Endothelial cell of umbilical vein (primary cell): ENCODE results near the gene FRS3. TPM values are rescaled to one million over a fixed set of nuclear protein-coding genes. Genes with fewer than 3 reads are reported as not detected.

Experiments
- BruUV-seq: library from RNA; stranded (reverse); fragments of 400-500 nt; replicated peaks from 2 replicates; lab custom pipeline; 2021; lab: Mats Ljungman, UMichigan
- CTCF ChIA-PET: fragments of 300-600, 350-600 bp; sonication (Branson Sonifier 250); formaldehyde crosslinking; loops from one replicate; lab custom pipeline; 2021; ENCODE audit warnings: antibody characterized with exemption, inconsistent platforms; lab: Charles Lee
- POLR2A ChIA-PET: fragments of 300-600, 350-600 bp; sonication (Branson Sonifier 250); formaldehyde crosslinking; loops from one replicate; lab custom pipeline; 2021; ENCODE audit warnings: antibody characterized with exemption, inconsistent platforms; lab: Charles Lee
- DNase-seq: peaks from one replicate; pipeline ENCODE4 v3.0.0-alpha.2; 2011; ENCODE audit warnings: low read depth, low spot score
- FAIRE-seq: peaks from 2 replicates; lab custom pipeline; 2011; peaks lifted over from hg19 to GRCh38; lab: Jason Lieb, UNC
- H2AFZ ChIP-seq: 2 replicates; pipeline ENCODE4 v1.6.0; 2012; ENCODE audit warnings: low read depth, low read length, control low read depth, inconsistent platforms
- H3K27ac ChIP-seq: 2 replicates; pipeline ENCODE4 v1.5.1; 2011; ENCODE audit warnings: low read depth, mild to moderate bottlenecking, control low read depth, low read length, moderate library complexity; ENCODE audit not compliant: insufficient read depth
- H3K27me3 ChIP-seq, 2 experiments: 2 replicates each; pipeline versions ENCODE4 v1.6.0 to v1.6.1; 2011; ENCODE audit warnings: low read length in 2 of 2, mixed read lengths in 1 of 2; ENCODE audit not compliant: control insufficient read depth in 2 of 2, insufficient read depth in 2 of 2
- H3K36me3 ChIP-seq, 2 experiments: 2 replicates in 1 of 2; 3 replicates in 1 of 2; pipeline ENCODE4 v1.5.1; 2011; ENCODE audit warnings: low read length in 2 of 2, mild to moderate bottlenecking in 1 of 2, moderate library complexity in 1 of 2; ENCODE audit not compliant: control insufficient read depth in 2 of 2, insufficient read depth in 2 of 2; ENCODE audit errors: extremely low read depth in 1 of 2
- H3K4me1 ChIP-seq: 3 replicates; pipeline ENCODE4 v1.5.1; 2011; ENCODE audit warnings: mild to moderate bottlenecking, low read length; ENCODE audit not compliant: control insufficient read depth, insufficient read depth; ENCODE audit errors: extremely low read depth
- H3K4me2 ChIP-seq: 2 replicates; pipeline ENCODE4 v1.6.1; 2011; ENCODE audit warnings: low read length, control low read depth, mixed read lengths; ENCODE audit not compliant: insufficient read depth
- H3K4me3 ChIP-seq, 3 experiments: fragments of 200-600 bp in 1 of 3; sonication (generic), shearing (Covaris generic) in 1 of 3; replicated peaks in 1 of 3; 2 replicates each; pipeline ENCODE4 v1.5.1; 2011 to 2016; ENCODE audit warnings: control low read depth in 3 of 3, low read length in 3 of 3, mild to moderate bottlenecking in 2 of 3, inconsistent platforms in 1 of 3, low read depth in 1 of 3, moderate library complexity in 1 of 3; ENCODE audit not compliant: insufficient read depth in 1 of 3
- H3K79me2 ChIP-seq: 2 replicates; pipeline ENCODE4 v1.6.0; 2012; ENCODE audit warnings: low read length, inconsistent platforms; ENCODE audit not compliant: control insufficient read depth, insufficient read depth
- H3K9ac ChIP-seq: replicated peaks from 2 replicates; pipeline ENCODE3; 2011; ENCODE audit warnings: low read length, control low read depth; ENCODE audit not compliant: insufficient read depth; ENCODE audit errors: extremely low read depth
- H3K9me1 ChIP-seq: replicated peaks from 3 replicates; pipeline ENCODE4 v1.6.0; 2011; ENCODE audit warnings: mild to moderate bottlenecking, low read length; ENCODE audit not compliant: control insufficient read depth, insufficient read depth; ENCODE audit errors: extremely low read depth
- H3K9me3 ChIP-seq: replicated peaks from 2 replicates; pipeline ENCODE4 v1.5.1; 2012; ENCODE audit warnings: low read length, inconsistent platforms; ENCODE audit not compliant: control insufficient read depth, insufficient read depth
- H4K20me1 ChIP-seq: replicated peaks from 2 replicates; pipeline ENCODE3; 2011; ENCODE audit warnings: mild to moderate bottlenecking, low read length; ENCODE audit not compliant: control insufficient read depth, insufficient read depth; ENCODE audit errors: extremely low read depth
- EZH2 ChIP-seq: IDR thresholded peaks from 2 replicates; pipeline ENCODE4 v1.6.1; 2012; ENCODE audit warnings: borderline replicate concordance, low read depth, mild to moderate bottlenecking, moderate library complexity, low read length, inconsistent platforms; ENCODE audit not compliant: severe bottlenecking
- JUN ChIP-seq: IDR thresholded peaks from 2 replicates; pipeline ENCODE4 v1.6.1; 2011; ENCODE audit warnings: borderline replicate concordance, low read depth; ENCODE audit not compliant: insufficient read length, insufficient read depth
- POLR2AphosphoS5 ChIP-seq: IDR thresholded peaks from 2 replicates; pipeline ENCODE4 v1.6.1; 2012; ENCODE audit warnings: low read depth, mild to moderate bottlenecking, control low read depth, low read length, moderate library complexity; ENCODE audit not compliant: insufficient read depth
- dilution Hi-C: fragments of 300-500 bp; cut with MboI; formaldehyde crosslinking; loops from one replicate; pipeline ENCODE4 v1.15.0; 2019; ENCODE audit warnings: low sequenced_read_pairs; ENCODE audit not compliant: extremely low pct_ligation_motif_present
- intact Hi-C: fragments of 100-400 bp; cut with micrococcal nuclease; formaldehyde crosslinking; loops from one replicate; pipeline ENCODE4 v1.10.0; 2022
- polyA plus RNA-seq, 4 experiments: library from polyadenylated mRNA; depleted of rRNA in 3 of 4; stranded (reverse) in 3 of 4; unstranded in 1 of 4; fragments of >200 nt; gene quantifications; 2 replicates each; pipeline versions ENCODE4 v1.2.1 to v1.2.3, GENCODE V29; 2011 to 2012; ENCODE audit warnings: missing spikeins in 1 of 4
- total RNA-seq: library from RNA; stranded (reverse); gene quantifications from 2 replicates; pipeline ENCODE4 v1.2.3, GENCODE V29; 2021
- TF ChIP-seq, protein P1 (sequence below): IDR thresholded peaks from 2 replicates; pipeline ENCODE4 v1.6.1; 2011; ENCODE audit not compliant: insufficient read depth, insufficient read length
- TF ChIP-seq, protein P2 (sequence below), 2 donors: IDR thresholded peaks; 1 replicate in 1 of 2; 2 replicates in 1 of 2; pipeline ENCODE4 v1.5.1; 2011; ENCODE audit warnings: low read length in 2 of 2, mild to moderate bottlenecking in 2 of 2, moderate library complexity in 2 of 2, control low read depth in 1 of 2, inconsistent platforms in 1 of 2, low read depth in 1 of 2; ENCODE audit not compliant: insufficient read depth in 1 of 2; ENCODE audit errors: extremely low read depth in 1 of 2

Gene FRS3
- total and polyA plus RNA-seq, 2 donors (not counting 3 experiments of a cell fraction or from before 2014, with no cell fraction given): 5.2 to 5.3 TPM

GRCh38 chr6:41796474-41796873, 16.8 kb upstream of the FRS3 start:
- dilution Hi-C loops (no loop called here), intact Hi-C loops (no loop called here)
- Histone ChIP-seq H3K4me3 (no peak overlapping the region), H4K20me1 (no peaks in the 10 kb centered on the region), H3K4me2 (no peak overlapping the region), H3K27me3 (no peaks in the 10 kb centered on the region), H3K79me2 (no peaks in the 10 kb centered on the region), H3K27ac (no peak overlapping the region), H3K36me3 (peaks cover 2 to 3% of the 10 kb centered on the region in 2 experiments), H3K9me3 (no peaks in the 10 kb centered on the region), H2AFZ (no peak overlapping the region), H3K9ac (no peak overlapping the region), H3K9me1 (no peaks in the 10 kb centered on the region), H3K4me1 (no peaks in the 10 kb centered on the region)
- TF ChIP-seq, protein P1, sequence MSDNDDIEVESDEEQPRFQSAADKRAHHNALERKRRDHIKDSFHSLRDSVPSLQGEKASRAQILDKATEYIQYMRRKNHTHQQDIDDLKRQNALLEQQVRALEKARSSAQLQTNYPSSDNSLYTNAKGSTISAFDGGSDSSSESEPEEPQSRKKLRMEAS: no peak
- TF ChIP-seq, protein P2, sequence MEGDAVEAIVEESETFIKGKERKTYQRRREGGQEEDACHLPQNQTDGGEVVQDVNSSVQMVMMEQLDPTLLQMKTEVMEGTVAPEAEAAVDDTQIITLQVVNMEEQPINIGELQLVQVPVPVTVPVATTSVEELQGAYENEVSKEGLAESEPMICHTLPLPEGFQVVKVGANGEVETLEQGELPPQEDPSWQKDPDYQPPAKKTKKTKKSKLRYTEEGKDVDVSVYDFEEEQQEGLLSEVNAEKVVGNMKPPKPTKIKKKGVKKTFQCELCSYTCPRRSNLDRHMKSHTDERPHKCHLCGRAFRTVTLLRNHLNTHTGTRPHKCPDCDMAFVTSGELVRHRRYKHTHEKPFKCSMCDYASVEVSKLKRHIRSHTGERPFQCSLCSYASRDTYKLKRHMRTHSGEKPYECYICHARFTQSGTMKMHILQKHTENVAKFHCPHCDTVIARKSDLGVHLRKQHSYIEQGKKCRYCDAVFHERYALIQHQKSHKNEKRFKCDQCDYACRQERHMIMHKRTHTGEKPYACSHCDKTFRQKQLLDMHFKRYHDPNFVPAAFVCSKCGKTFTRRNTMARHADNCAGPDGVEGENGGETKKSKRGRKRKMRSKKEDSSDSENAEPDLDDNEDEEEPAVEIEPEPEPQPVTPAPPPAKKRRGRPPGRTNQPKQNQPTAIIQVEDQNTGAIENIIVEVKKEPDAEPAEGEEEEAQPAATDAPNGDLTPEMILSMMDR (IDR thresholded peaks at IDR 0.05; ENCODE audit: extremely low read depth in 1 of 2, insufficient read depth in 1 of 2, low read depth in 1 of 2, low read length in 2 of 2): no peak
- no peak for TF ChIP-seq JUN
- no TSS peak for BruUV-seq
- ChIA-PET POLR2A (interaction anchor here (0.6 kb wide), 1 partner anchor 189 kb away, joined by 12 read pairs; no protein-coding TSS in a partner anchor), CTCF (interaction anchor here (0.8 to 2.2 kb wide), 2 partner anchors 11 to 124 kb away, joined by 6 read pairs; partner anchors contain the start of genes BYSL and MED20)
- FAIRE-seq (no peak), DNase-seq (no peak)

DNA sequence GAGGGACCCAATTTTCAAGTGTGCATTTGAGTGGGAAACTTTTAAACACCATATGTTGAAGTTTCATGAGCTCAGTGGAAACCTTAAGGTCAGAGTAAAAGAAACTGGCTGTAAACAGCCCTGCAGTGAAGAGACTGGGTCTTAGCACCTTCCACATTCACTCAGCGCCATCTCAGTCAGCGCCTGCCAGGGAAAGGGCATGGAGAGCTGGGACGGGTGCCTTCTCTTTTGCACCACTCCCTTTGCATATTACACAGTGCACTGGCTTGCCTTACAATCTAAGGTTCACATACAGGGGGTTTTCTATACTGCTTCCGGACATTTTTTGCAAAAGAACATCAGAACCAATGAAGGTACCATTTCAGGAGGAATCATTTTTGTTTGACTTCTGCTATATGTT, 12.3 kb upstream of the FRS3 start:
- Histone ChIP-seq H3K36me3 (peaks cover 6 to 10% of the 10 kb centered on the region in 2 experiments), H3K4me1 (peaks cover 5% of the 10 kb centered on the region), H3K27ac (no peak overlapping the region), H2AFZ (no peak overlapping the region), H3K9me1 (no peaks in the 10 kb centered on the region), H3K4me2 (no peak overlapping the region), H4K20me1 (no peaks in the 10 kb centered on the region), H3K79me2 (peaks cover 17% of the 10 kb centered on the region), H3K9ac (no peak overlapping the region), H3K27me3 (no peaks in the 10 kb centered on the region), H3K9me3 (no peaks in the 10 kb centered on the region), H3K4me3 (no peak overlapping the region)
- CTCF ChIA-PET: interaction anchor here (2.0 kb wide), 1 partner anchor 9 kb away, joined by 8 read pairs; no protein-coding TSS in a partner anchor
- dilution Hi-C loops (no loop called here), intact Hi-C loops (no loop called here)
- no peak for DNase-seq
- POLR2A ChIA-PET: no interaction called here
- no TSS peak for BruUV-seq
- TF ChIP-seq JUN (no peak), EZH2 (no peak), POLR2AphosphoS5 (peak; percentile 13)
- no peak for FAIRE-seq
